Astrocyte (in vitro differentiated cells and primary cell): ENCODE results near the gene GRAMD4.

Source experiments
- EZH2 ChIP-seq: IDR thresholded peaks from 2 replicates; pipeline ENCODE4 v1.6.1; 2012; ENCODE audit warnings: mild to moderate bottlenecking, low read length, inconsistent platforms; ENCODE audit not compliant: insufficient read depth
- TF ChIP-seq, protein P1 (sequence below): IDR thresholded peaks from 2 replicates; pipeline ENCODE4 v1.5.1; 2011; ENCODE audit warnings: low read depth, mild to moderate bottlenecking, inconsistent platforms, low read length, moderate library complexity; ENCODE audit not compliant: insufficient read depth

DNA sequence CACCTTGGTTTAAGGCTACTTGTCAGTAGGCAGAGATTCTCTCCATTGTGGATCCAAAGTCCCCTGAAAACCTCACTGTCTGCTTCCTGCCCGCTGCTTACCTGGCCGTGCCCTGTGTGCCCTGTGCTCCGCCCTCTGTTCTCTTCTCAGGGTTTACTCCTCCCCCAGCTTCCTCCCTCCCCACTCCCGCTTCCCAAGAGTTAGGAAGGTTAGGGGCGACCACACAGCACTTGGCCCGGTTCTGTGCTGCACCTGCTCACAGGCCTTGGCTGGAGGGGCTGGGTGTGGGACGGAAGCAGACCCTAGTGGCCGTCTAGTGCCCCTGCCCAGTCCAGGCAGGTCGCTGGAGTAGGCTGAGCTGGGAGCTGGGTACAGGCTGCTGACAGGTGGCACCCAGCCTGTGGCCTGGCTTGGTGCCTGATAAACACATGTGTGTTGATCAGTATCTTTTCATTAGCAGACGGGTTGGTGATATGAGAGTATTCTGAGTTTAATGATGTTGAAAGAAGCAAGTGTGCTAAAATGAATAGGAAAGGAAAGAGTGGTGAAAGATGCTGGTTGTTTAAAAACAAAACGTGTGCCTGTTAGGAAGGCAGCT is 40.5 kb downstream of the GRAMD4 start:
- TF ChIP-seq, protein P1, sequence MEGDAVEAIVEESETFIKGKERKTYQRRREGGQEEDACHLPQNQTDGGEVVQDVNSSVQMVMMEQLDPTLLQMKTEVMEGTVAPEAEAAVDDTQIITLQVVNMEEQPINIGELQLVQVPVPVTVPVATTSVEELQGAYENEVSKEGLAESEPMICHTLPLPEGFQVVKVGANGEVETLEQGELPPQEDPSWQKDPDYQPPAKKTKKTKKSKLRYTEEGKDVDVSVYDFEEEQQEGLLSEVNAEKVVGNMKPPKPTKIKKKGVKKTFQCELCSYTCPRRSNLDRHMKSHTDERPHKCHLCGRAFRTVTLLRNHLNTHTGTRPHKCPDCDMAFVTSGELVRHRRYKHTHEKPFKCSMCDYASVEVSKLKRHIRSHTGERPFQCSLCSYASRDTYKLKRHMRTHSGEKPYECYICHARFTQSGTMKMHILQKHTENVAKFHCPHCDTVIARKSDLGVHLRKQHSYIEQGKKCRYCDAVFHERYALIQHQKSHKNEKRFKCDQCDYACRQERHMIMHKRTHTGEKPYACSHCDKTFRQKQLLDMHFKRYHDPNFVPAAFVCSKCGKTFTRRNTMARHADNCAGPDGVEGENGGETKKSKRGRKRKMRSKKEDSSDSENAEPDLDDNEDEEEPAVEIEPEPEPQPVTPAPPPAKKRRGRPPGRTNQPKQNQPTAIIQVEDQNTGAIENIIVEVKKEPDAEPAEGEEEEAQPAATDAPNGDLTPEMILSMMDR, result no peak
- TF ChIP-seq EZH2, result no peak
